ENCODE results near the gene TRABD2B. TPM values are rescaled to one million over a fixed set of nuclear protein-coding genes. Genes with fewer than 3 reads are reported as not detected.
A peak's percentile ranks its signal among the peaks of the same experiment; 100 is the strongest.

The TRABD2B gene
- total and polyA plus RNA-seq, 2 experiments from 2014 or later, result 1.00 to 2.3 TPM

DNA sequence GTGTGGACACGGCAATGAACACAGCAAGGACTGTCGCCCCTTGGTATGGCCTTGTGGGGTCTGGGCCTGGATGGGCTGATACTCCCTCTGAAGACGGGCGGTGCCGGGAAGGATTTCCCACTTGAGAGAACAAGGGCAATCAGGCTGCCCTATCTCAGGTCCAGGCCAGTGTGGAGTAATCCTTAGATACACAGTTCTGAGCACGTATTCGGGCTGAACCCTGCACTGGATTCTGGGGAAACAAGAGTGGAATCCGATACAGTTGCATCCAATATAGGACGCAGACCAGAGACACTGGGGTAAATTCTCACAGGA, 177.7 kb downstream of the TRABD2B start:
- H3K9me2 ChIP-seq (replicated peaks; ENCODE audit: insufficient read depth), result no peaks in the 10 kb centered on the region
- no peak for TF ChIP-seq EZH2phosphoT487 (IDR thresholded peaks at IDR 0.05; ENCODE audit: low read depth, severe bottlenecking, unreplicated experiment)
- no peaks in the 10 kb centered on the region for H4K20me1 ChIP-seq (ENCODE audit: insufficient read depth, poor library complexity, severe bottlenecking)
- 59% methylated on average over 9 of the region's 9 CpGs for WGBS (ENCODE audit: low lambda C conversion rate, missing lambda C conversion rate)
- H3K27me3 ChIP-seq, result no peaks in the 10 kb centered on the region
- H3K4me3 ChIP-seq, result no peak overlapping the region
- no peaks in the 10 kb centered on the region for H3K79me2 ChIP-seq
- H3K9me3 ChIP-seq (ENCODE audit: low read depth), result no peaks in the 10 kb centered on the region
- DNase-seq (ENCODE audit: low spot score), result peak; percentile 44
- peak overlapping the region; percentile 51 for H3K27ac ChIP-seq
- peaks cover 15% of the 10 kb centered on the region for H3K4me1 ChIP-seq (ENCODE audit: insufficient read depth)
- no peak overlapping the region for H2AFZ ChIP-seq
- H3K36me3 ChIP-seq (replicated peaks; ENCODE audit: insufficient read depth, low read depth), result no peaks in the 10 kb centered on the region
- no peak overlapping the region for H3K4me2 ChIP-seq

DNA sequence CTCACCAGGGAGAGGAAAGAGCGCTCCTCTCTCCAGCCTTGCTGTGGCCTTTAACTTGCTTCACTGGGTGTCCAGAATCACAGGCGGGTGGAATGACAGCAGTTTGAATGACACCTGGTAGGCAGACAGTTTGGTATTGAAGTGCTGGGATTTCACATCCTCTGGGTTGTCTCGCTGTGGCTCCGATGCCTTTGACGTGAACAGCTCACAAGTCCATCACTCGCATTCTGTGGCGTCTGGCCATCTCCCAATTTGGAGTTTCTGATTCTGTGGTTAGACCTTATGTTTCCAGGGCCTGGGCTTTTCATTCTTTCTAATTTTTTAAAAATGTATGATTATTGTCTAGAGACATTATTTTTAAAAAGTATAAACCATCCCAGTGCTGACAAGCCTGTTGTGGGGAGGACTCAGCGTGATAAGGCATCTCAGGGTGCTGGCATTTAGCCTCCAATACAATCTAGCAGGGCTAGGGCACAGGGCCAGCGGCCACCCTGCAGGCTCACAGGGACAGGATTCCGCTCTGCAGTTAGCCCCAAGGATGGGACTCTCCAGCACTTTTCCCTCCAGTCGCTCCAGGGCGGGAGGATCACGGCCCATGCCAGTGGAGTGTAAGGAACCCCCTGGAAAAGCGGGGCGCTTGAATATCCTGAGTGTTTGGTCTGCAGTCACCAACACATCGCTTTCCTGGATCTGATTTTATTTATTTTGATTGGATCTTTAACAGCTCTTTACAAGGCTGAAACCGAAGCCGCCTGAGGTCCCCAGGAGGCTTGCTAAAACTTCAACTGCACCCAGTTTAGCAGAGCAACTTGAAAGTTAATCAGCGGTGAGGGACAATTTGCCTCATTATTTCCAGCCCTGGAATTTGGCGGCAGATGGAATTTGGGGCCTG, 178.3 kb downstream of the TRABD2B start:
- Histone ChIP-seq H3K36me3 (replicated peaks; ENCODE audit: insufficient read depth, low read depth) (no peaks in the 10 kb centered on the region), H3K27ac (no peak overlapping the region), H3K4me2 (no peak overlapping the region), H2AFZ (no peak overlapping the region), H3K27me3 (no peaks in the 10 kb centered on the region), H3K4me1 (ENCODE audit: insufficient read depth) (peaks cover 16% of the 10 kb centered on the region), H4K20me1 (ENCODE audit: insufficient read depth, poor library complexity, severe bottlenecking) (no peaks in the 10 kb centered on the region), H3K79me2 (no peaks in the 10 kb centered on the region), H3K9me3 (ENCODE audit: low read depth) (no peaks in the 10 kb centered on the region), H3K4me3 (no peak overlapping the region), H3K9me2 (replicated peaks; ENCODE audit: insufficient read depth) (no peaks in the 10 kb centered on the region)
- WGBS (ENCODE audit: low lambda C conversion rate, missing lambda C conversion rate), result 80% methylated on average over 20 of the region's 20 CpGs
- TF ChIP-seq, protein P1, sequence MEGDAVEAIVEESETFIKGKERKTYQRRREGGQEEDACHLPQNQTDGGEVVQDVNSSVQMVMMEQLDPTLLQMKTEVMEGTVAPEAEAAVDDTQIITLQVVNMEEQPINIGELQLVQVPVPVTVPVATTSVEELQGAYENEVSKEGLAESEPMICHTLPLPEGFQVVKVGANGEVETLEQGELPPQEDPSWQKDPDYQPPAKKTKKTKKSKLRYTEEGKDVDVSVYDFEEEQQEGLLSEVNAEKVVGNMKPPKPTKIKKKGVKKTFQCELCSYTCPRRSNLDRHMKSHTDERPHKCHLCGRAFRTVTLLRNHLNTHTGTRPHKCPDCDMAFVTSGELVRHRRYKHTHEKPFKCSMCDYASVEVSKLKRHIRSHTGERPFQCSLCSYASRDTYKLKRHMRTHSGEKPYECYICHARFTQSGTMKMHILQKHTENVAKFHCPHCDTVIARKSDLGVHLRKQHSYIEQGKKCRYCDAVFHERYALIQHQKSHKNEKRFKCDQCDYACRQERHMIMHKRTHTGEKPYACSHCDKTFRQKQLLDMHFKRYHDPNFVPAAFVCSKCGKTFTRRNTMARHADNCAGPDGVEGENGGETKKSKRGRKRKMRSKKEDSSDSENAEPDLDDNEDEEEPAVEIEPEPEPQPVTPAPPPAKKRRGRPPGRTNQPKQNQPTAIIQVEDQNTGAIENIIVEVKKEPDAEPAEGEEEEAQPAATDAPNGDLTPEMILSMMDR (IDR thresholded peaks at IDR 0.05; ENCODE audit: poor library complexity), result no peak
- TF ChIP-seq EZH2 (IDR thresholded peaks at IDR 0.05; ENCODE audit: borderline replicate concordance) (no peak), EZH2phosphoT487 (IDR thresholded peaks at IDR 0.05; ENCODE audit: low read depth, severe bottlenecking, unreplicated experiment) (no peak)
- DNase-seq (ENCODE audit: low spot score), result no peak

DNA sequence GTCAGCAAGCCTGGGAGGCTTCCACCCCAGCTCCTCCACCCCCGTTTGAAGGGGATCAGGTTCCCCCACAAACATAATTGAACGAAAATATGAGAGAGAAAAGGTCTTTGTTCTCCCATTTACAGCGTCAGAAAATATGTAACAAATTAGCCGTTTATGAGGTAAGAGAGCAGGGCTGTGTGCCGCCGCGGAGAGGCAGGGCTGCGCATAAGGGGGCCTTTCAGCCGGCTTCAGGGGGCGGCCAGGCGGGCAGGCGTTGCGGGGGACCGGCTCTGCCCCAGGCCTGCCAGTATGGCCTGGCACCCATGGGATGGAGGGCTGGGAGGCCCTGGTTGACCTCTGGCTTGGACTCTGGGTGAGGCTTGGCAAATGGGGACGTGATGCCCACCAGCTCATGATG, 179.3 kb downstream of the TRABD2B start:
- Histone ChIP-seq H3K27me3 (no peaks in the 10 kb centered on the region), H2AFZ (no peak overlapping the region), H3K79me2 (no peaks in the 10 kb centered on the region), H3K9me2 (replicated peaks; ENCODE audit: insufficient read depth) (no peaks in the 10 kb centered on the region), H3K9me3 (ENCODE audit: low read depth) (no peaks in the 10 kb centered on the region), H3K4me3 (no peak overlapping the region), H3K27ac (no peak overlapping the region), H3K36me3 (replicated peaks; ENCODE audit: insufficient read depth, low read depth) (no peaks in the 10 kb centered on the region), H4K20me1 (ENCODE audit: insufficient read depth, poor library complexity, severe bottlenecking) (no peaks in the 10 kb centered on the region), H3K4me1 (ENCODE audit: insufficient read depth) (peaks cover 16% of the 10 kb centered on the region), H3K4me2 (no peak overlapping the region)
- no peak for DNase-seq (ENCODE audit: low spot score)
- TF ChIP-seq, protein P1 (IDR thresholded peaks at IDR 0.05; ENCODE audit: poor library complexity), result no peak
- TF ChIP-seq EZH2 (IDR thresholded peaks at IDR 0.05; ENCODE audit: borderline replicate concordance) (no peak), EZH2phosphoT487 (IDR thresholded peaks at IDR 0.05; ENCODE audit: low read depth, severe bottlenecking, unreplicated experiment) (no peak)
- WGBS (ENCODE audit: low lambda C conversion rate, missing lambda C conversion rate), result 85% methylated on average over 15 of the region's 15 CpGs

DNA sequence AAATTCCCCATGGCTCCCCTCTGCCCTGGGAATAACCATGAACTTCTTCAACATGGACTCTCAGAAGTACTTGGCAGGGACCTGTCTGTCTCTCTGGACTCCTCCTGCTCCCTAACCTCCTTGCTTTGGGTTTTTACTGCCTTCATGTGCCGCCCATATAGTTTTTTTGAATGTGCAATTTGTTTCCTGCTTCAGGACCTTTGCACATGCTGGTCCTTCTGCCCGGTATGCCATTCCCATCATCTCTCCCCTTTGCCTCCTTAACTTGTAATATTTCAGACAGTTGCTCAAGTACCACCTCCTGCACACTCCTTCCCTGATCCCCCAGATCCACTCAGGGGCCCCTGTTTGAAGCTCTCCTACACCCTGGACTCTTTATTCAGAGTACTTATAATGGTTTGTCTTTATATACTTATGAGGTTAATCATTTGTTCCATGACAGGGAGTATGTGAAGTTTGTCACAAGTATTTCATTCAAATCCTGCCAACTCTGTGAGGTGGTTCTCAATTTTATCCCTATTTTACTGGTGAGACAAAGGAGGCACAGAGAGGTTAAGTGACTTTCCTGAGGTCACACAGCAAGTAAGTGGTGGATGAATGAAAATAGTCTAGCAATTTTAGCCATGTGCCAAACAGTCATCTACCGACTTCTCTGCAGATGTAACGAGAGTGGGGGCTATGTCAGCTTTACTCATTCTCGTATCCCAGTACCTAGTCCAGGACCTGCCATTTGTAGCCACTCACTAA, 180.7 kb downstream of the TRABD2B start:
- Histone ChIP-seq H3K27ac (no peak overlapping the region), H3K9me3 (ENCODE audit: low read depth) (no peaks in the 10 kb centered on the region), H3K27me3 (no peaks in the 10 kb centered on the region), H3K36me3 (replicated peaks; ENCODE audit: insufficient read depth, low read depth) (no peaks in the 10 kb centered on the region), H4K20me1 (ENCODE audit: insufficient read depth, poor library complexity, severe bottlenecking) (no peaks in the 10 kb centered on the region), H3K79me2 (no peaks in the 10 kb centered on the region), H3K9me2 (replicated peaks; ENCODE audit: insufficient read depth) (no peaks in the 10 kb centered on the region), H3K4me3 (no peak overlapping the region), H2AFZ (no peak overlapping the region), H3K4me1 (ENCODE audit: insufficient read depth) (peaks cover 16% of the 10 kb centered on the region), H3K4me2 (no peak overlapping the region)
- 96% methylated on average over 5 of the region's 5 CpGs for WGBS (ENCODE audit: low lambda C conversion rate, missing lambda C conversion rate)
- DNase-seq (ENCODE audit: low spot score), result no peak
- TF ChIP-seq, protein P1 (IDR thresholded peaks at IDR 0.05; ENCODE audit: poor library complexity), result no peak
- TF ChIP-seq EZH2 (IDR thresholded peaks at IDR 0.05; ENCODE audit: borderline replicate concordance), result no peak
- TF ChIP-seq EZH2phosphoT487 (IDR thresholded peaks at IDR 0.05; ENCODE audit: low read depth, severe bottlenecking, unreplicated experiment), result no peak

Measured in hepatocyte (in vitro differentiated cells).